HepG2 (cell line): Measurements from ENCODE around the gene AMDHD1. TPM values are rescaled to one million over a fixed set of nuclear protein-coding genes. Genes with fewer than 3 reads are reported as not detected.

Experiments used
- CREB1 ChIP-seq, 2 experiments: fragments of 450-650 bp in 1 of 2; IDR thresholded peaks; 2 replicates each; pipeline ENCODE4 v1.6.1; 2016 to 2017; ENCODE audit warnings: control low read depth in 1 of 2, mild to moderate bottlenecking in 1 of 2, missing compliant biosample characterization in 1 of 2, missing genetic modification characterization in 1 of 2
- EED ChIP-seq: sonication (generic); formaldehyde crosslinking; IDR thresholded peaks from 2 replicates; pipeline ENCODE4 v1.5.0; 2020; ENCODE audit warnings: mild to moderate bottlenecking, missing genetic modification reagents
- GPN1 ChIP-seq: sonication (generic); formaldehyde crosslinking; IDR thresholded peaks from 2 replicates; pipeline ENCODE4 v1.5.1; 2020; ENCODE audit warnings: missing genetic modification reagents, borderline replicate concordance
- ISL2 ChIP-seq: sonication (generic); formaldehyde crosslinking; IDR thresholded peaks from 2 replicates; pipeline ENCODE4 v1.5.0; 2020; ENCODE audit warnings: missing genetic modification reagents
- KLF16 ChIP-seq, 2 experiments: sonication (generic) in 1 of 2; formaldehyde crosslinking in 1 of 2; IDR thresholded peaks; 2 replicates each; pipeline versions ENCODE4 v1.6.1 to v1.8.0; 2016 to 2023; ENCODE audit warnings: missing genetic modification reagents in 2 of 2, missing compliant biosample characterization in 1 of 2
- MTF2 ChIP-seq: sonication (generic); formaldehyde crosslinking; IDR thresholded peaks from 2 replicates; pipeline ENCODE4 v1.5.0; 2020; ENCODE audit warnings: missing genetic modification reagents, borderline replicate concordance
- MZF1 ChIP-seq: sonication (generic); formaldehyde crosslinking; IDR thresholded peaks from 2 replicates; pipeline ENCODE4 v1.8.1; 2023; ENCODE audit warnings: mild to moderate bottlenecking, missing genetic modification reagents, borderline replicate concordance
- POLR2A ChIP-seq, 2 experiments: IDR thresholded peaks; 2 replicates each; pipeline ENCODE4 v1.6.1; 2011; ENCODE audit warnings: low read depth in 2 of 2, low read length in 2 of 2, mild to moderate bottlenecking in 1 of 2, moderate library complexity in 1 of 2; ENCODE audit not compliant: insufficient read depth in 1 of 2
- REPIN1 ChIP-seq: sonication (generic); formaldehyde crosslinking; IDR thresholded peaks from 2 replicates; pipeline ENCODE4 v1.8.0; 2022; ENCODE audit warnings: missing genetic modification reagents, low read depth, mild to moderate bottlenecking, borderline replicate concordance
- RFXANK ChIP-seq: IDR thresholded peaks from 2 replicates; pipeline ENCODE4 v1.6.1; 2016
- TEAD2 ChIP-seq: sonication (generic); formaldehyde crosslinking; IDR thresholded peaks from 2 replicates; pipeline ENCODE4 v1.9.0; 2021; ENCODE audit warnings: missing genetic modification reagents
- TFDP2 ChIP-seq: sonication (generic); formaldehyde crosslinking; IDR thresholded peaks from 2 replicates; pipeline ENCODE4 v1.4.0; 2020; ENCODE audit warnings: missing genetic modification reagents
- THAP9 ChIP-seq: sonication (generic); formaldehyde crosslinking; IDR thresholded peaks from 2 replicates; pipeline ENCODE4; 2020; ENCODE audit warnings: missing genetic modification reagents, mild to moderate bottlenecking, borderline replicate concordance
- TRIM24 ChIP-seq: sonication (generic); formaldehyde crosslinking; IDR thresholded peaks from 2 replicates; pipeline ENCODE4 v1.8.0; 2022; ENCODE audit warnings: mild to moderate bottlenecking, missing genetic modification reagents
- ZFP62 ChIP-seq: sonication (generic); formaldehyde crosslinking; IDR thresholded peaks from 2 replicates; pipeline ENCODE4 v1.4.0; 2020; ENCODE audit warnings: missing genetic modification reagents
- ZMYM2 ChIP-seq: sonication (generic); formaldehyde crosslinking; IDR thresholded peaks from 2 replicates; pipeline ENCODE4 v1.8.0; 2022; ENCODE audit warnings: mild to moderate bottlenecking, missing genetic modification reagents
- ZNF354B ChIP-seq: sonication (generic); formaldehyde crosslinking; IDR thresholded peaks from 2 replicates; pipeline ENCODE4 v1.8.0; 2022; ENCODE audit warnings: mild to moderate bottlenecking, missing genetic modification reagents
- ZNF687 ChIP-seq: sonication (generic); formaldehyde crosslinking; IDR thresholded peaks from 2 replicates; pipeline ENCODE4 v1.5.1; 2020; ENCODE audit warnings: mild to moderate bottlenecking, missing genetic modification reagents, moderate library complexity
- ZNF766 ChIP-seq: sonication (generic); formaldehyde crosslinking; IDR thresholded peaks from 2 replicates; pipeline ENCODE4 v1.5.0; 2020; ENCODE audit warnings: missing genetic modification reagents, borderline replicate concordance
- ZNF782 ChIP-seq: sonication (generic); formaldehyde crosslinking; IDR thresholded peaks from 2 replicates; pipeline ENCODE4 v1.4.0; 2020; ENCODE audit warnings: missing genetic modification reagents, mild to moderate bottlenecking, borderline replicate concordance
- ZSCAN12 ChIP-seq: sonication (generic); formaldehyde crosslinking; IDR thresholded peaks from 2 replicates; pipeline ENCODE4 v1.9.0; 2021; ENCODE audit warnings: mild to moderate bottlenecking, missing genetic modification reagents
- ZSCAN29 ChIP-seq: sonication (generic); formaldehyde crosslinking; conservative IDR thresholded peaks from 2 replicates; pipeline ENCODE4 v1.4.0; 2020; ENCODE audit warnings: mild to moderate bottlenecking, missing genetic modification reagents
- polyA plus RNA-seq, 8 experiments: library from polyadenylated mRNA; depleted of rRNA in 3 of 8; stranded (reverse) in 7 of 8; unstranded in 1 of 8; fragments of >200 nt; fragmentation: Illumina TruSeq in 4 of 8; extraction: Trizol in 4 of 8; gene quantifications; 2 replicates each; pipeline versions ENCODE4 v1.2.1 to v1.2.3, GENCODE V29; 2011 to 2016; ENCODE audit warnings: low read depth in 4 of 8, missing spikeins in 1 of 8, mixed read lengths in 1 of 8; ENCODE audit not compliant: insufficient read depth in 1 of 8
- total RNA-seq, 5 experiments: library from RNA; depleted of rRNA; stranded (reverse); fragments of >200 nt; fragmentation: Illumina TruSeq; extraction: Trizol; gene quantifications; 2 replicates each; pipeline ENCODE4 v1.2.3, GENCODE V29; 2016; ENCODE audit warnings: low read depth in 1 of 5

Gene AMDHD1
- total and polyA plus RNA-seq, 2 of the 13 experiments (the other 11 are each of a cell fraction or from before 2014, with no cell fraction given): 6.5 to 29.6 TPM

- peak; percentile 56 for TF ChIP-seq TFDP2 (CRISPR knock-in tag)
- TF ChIP-seq ZFP62 (CRISPR knock-in tag): no peak
- TF ChIP-seq EED (CRISPR knock-in tag): no peak
- no peak for TF ChIP-seq TRIM24
- peak; percentile 87 for TF ChIP-seq ZNF687
- TF ChIP-seq POLR2A (IDR thresholded peaks at IDR 0.05; ENCODE audit: insufficient read depth in 1 of 2, low read depth in 2 of 2, low read length in 2 of 2): no peak
- TF ChIP-seq MZF1: no peak
- TF ChIP-seq REPIN1 (CRISPR knock-in tag): peak; percentile 66; the same call in 1 of the 2 replicates
- no peak; the same call in 1 of the 2 replicates for TF ChIP-seq ZNF766 (CRISPR knock-in tag)
- no peak for TF ChIP-seq ZSCAN12 (CRISPR knock-in tag)
- no peak for TF ChIP-seq ZNF354B (CRISPR knock-in tag)
- TF ChIP-seq GPN1 (CRISPR knock-in tag): no peak
- TF ChIP-seq ZNF782 (CRISPR knock-in tag): no peak
- TF ChIP-seq KLF16 (CRISPR knock-in tag; IDR thresholded peaks at IDR 0.05): peak in 1 of 2 experiments; percentile 17; a peak in 1 of 4 replicates
- TF ChIP-seq RFXANK (CRISPR knock-in tag): no peak
- TF ChIP-seq ZMYM2 (CRISPR knock-in tag): peak; percentile 39; the same call in 1 of the 2 replicates
- TF ChIP-seq THAP9 (CRISPR knock-in tag): peak; percentile 92
- no peak for TF ChIP-seq MTF2 (CRISPR knock-in tag)
- peak; percentile 86 for TF ChIP-seq ISL2
- TF ChIP-seq CREB1 (IDR thresholded peaks at IDR 0.05): no peak
- TF ChIP-seq CREB1 (CRISPR knock-in tag; IDR thresholded peaks at IDR 0.05): no peak; the same call in 1 of the 2 replicates
- TF ChIP-seq TEAD2 (CRISPR knock-in tag): no peak
- no peak for TF ChIP-seq ZSCAN29
These were observed 33.3 kb downstream of the AMDHD1 start (continued) for GRCh38 chr12:95976416-95976832.
